K562 (cell line): Measurements from ENCODE around the gene ZNF800. TPM values are rescaled to one million over a fixed set of nuclear protein-coding genes. Genes with fewer than 3 reads are reported as not detected.

Experiments
- ATAC-seq: fragments of 200-7000 bp; cut with Tn5 transposase; 3 replicates; pipeline ENCODE4 v1.9.1; 2020; ENCODE audit warnings: moderate library complexity
- BruUV-seq: library from RNA; stranded (reverse); fragments of 400-500 nt; replicated peaks from 2 replicates; lab custom pipeline; 2021; lab: Mats Ljungman, UMichigan
- CTCF ChIA-PET: fragments of 300-600 bp; formaldehyde crosslinking; extraction: SDS; loops from one replicate; lab custom pipeline; 2021; ENCODE audit warnings: low intra/inter-chr PET ratio; lab: Yijun Ruan, JAX
- POLR2A ChIA-PET: fragments of 300-600, 350-650 bp; sonication (Branson Sonifier 250); formaldehyde crosslinking; extraction: SDS; loops from one replicate; lab custom pipeline; 2021; ENCODE audit warnings: antibody characterized with exemption, inconsistent platforms; lab: Yijun Ruan, JAX
- DNase-seq, 4 experiments: peaks; one replicate each; pipeline versions ENCODE4 v3.0.0 to v3.0.0-alpha.2; 2011 to 2018; ENCODE audit warnings: low spot score in 3 of 4, mixed read lengths in 3 of 4; ENCODE audit errors: extremely low read depth in 1 of 4
- FAIRE-seq: peaks from 2 replicates; lab custom pipeline; 2011; peaks lifted over from hg19 to GRCh38; lab: Jason Lieb, UNC
- H2AFZ ChIP-seq: 2 replicates; pipeline ENCODE4 v1.6.0; 2011; ENCODE audit warnings: low read depth, low read length, control low read depth, inconsistent platforms
- H3K27ac ChIP-seq: fragments of 200-600 bp; 3 replicates; pipeline ENCODE4 v1.8.0; 2011; ENCODE audit warnings: low read depth, mild to moderate bottlenecking, control low read depth, inconsistent platforms, low read length, moderate library complexity, mixed read lengths; ENCODE audit errors: extremely low read depth
- H3K27me3 ChIP-seq, 2 experiments: fragments of 300-600 bp in 1 of 2; 2 replicates in 1 of 2; 3 replicates in 1 of 2; pipeline versions ENCODE4 v1.6.0 to v1.8.0; 2011; ENCODE audit warnings: inconsistent platforms in 2 of 2, low read length in 2 of 2, mild to moderate bottlenecking in 1 of 2, mixed read lengths in 1 of 2, moderate library complexity in 1 of 2; ENCODE audit not compliant: control insufficient read depth in 2 of 2, insufficient read depth in 2 of 2
- H3K36me3 ChIP-seq: fragments of 300-600 bp; 3 replicates; pipeline ENCODE4 v1.8.0; 2011; ENCODE audit warnings: mild to moderate bottlenecking, low read length, inconsistent platforms; ENCODE audit not compliant: control insufficient read depth, insufficient read depth
- H3K4me1 ChIP-seq, 2 experiments: fragments of 200-600 bp in 1 of 2; replicated peaks in 1 of 2; 2 replicates in 1 of 2; 3 replicates in 1 of 2; pipeline versions ENCODE4 v1.5.1 to v1.8.0; 2011; ENCODE audit warnings: inconsistent platforms in 2 of 2, low read length in 2 of 2, mild to moderate bottlenecking in 1 of 2, mixed read lengths in 1 of 2, moderate library complexity in 1 of 2; ENCODE audit not compliant: control insufficient read depth in 2 of 2, insufficient read depth in 2 of 2
- H3K4me2 ChIP-seq: 2 replicates; pipeline ENCODE4 v1.6.1; 2011; ENCODE audit warnings: low read length, control low read depth, inconsistent platforms, mixed read lengths; ENCODE audit not compliant: insufficient read depth
- H3K4me3 ChIP-seq: fragments of 200-600 bp; sonication (generic), shearing (Covaris generic); 2 replicates; pipeline ENCODE4 v1.5.1; 2016; ENCODE audit warnings: control low read depth, inconsistent platforms
- H3K79me2 ChIP-seq: fragments of 200-600 bp; 3 replicates; pipeline ENCODE4 v1.8.0; 2011; ENCODE audit warnings: low read length, inconsistent platforms; ENCODE audit not compliant: control insufficient read depth, insufficient read depth
- H3K9ac ChIP-seq, 2 experiments: 2 replicates each; pipeline versions ENCODE4 v1.6.0 to v1.6.1; 2011; ENCODE audit warnings: low read depth in 2 of 2, low read length in 2 of 2, control low read depth in 1 of 2, inconsistent platforms in 1 of 2, mild to moderate bottlenecking in 1 of 2, mixed read lengths in 1 of 2; ENCODE audit not compliant: insufficient read depth in 1 of 2
- H3K9me1 ChIP-seq: one replicate; pipeline ENCODE4 v1.6.0; 2011; ENCODE audit warnings: inconsistent platforms, mild to moderate bottlenecking, low read length, moderate library complexity; ENCODE audit not compliant: control insufficient read depth, insufficient read depth
- H3K9me3 ChIP-seq: replicated peaks from 2 replicates; pipeline ENCODE4 v1.5.1; 2011; ENCODE audit warnings: low read depth, low read length, inconsistent platforms; ENCODE audit not compliant: control insufficient read depth, insufficient read depth
- H4K20me1 ChIP-seq: replicated peaks from 2 replicates; pipeline ENCODE4 v1.6.1; 2011; ENCODE audit warnings: low read length, inconsistent platforms, mixed read lengths; ENCODE audit not compliant: control insufficient read depth, insufficient read depth
- ARID1B ChIP-seq: fragments of 450-650 bp; IDR thresholded peaks from 2 replicates; pipeline ENCODE4 v1.6.1; 2016; ENCODE audit warnings: antibody characterized with exemption, mild to moderate bottlenecking, inconsistent platforms
- ASH1L ChIP-seq: fragments of 450-650 bp; IDR thresholded peaks from 2 replicates; pipeline ENCODE4 v1.6.1; 2018; ENCODE audit warnings: borderline replicate concordance, mild to moderate bottlenecking, low read depth; ENCODE audit not compliant: partially characterized antibody
- BCL6 ChIP-seq: fragments of 250-450 bp; sonication (Bioruptor Pico); IDR thresholded peaks from 2 replicates; pipeline ENCODE4 v1.4.0; 2020
- HMG20B ChIP-seq: fragments of 250-450 bp; sonication (Bioruptor Pico); IDR thresholded peaks from 2 replicates; pipeline ENCODE4 v1.5.0; 2021; ENCODE audit warnings: mild to moderate bottlenecking
- HNRNPUL1 ChIP-seq: fragments of 200-400 bp; formaldehyde crosslinking; IDR thresholded peaks from 2 replicates; pipeline ENCODE4 v1.6.1; 2017; ENCODE audit warnings: low read length
- LARP7 ChIP-seq: fragments of 450-650 bp; IDR thresholded peaks from 2 replicates; pipeline ENCODE4 v1.6.1; 2016
- MTA2 ChIP-seq: fragments of 450-650 bp; IDR thresholded peaks from 2 replicates; pipeline ENCODE4 v1.6.1; 2016; ENCODE audit warnings: low read depth
- NFATC3 ChIP-seq: fragments of 450-650 bp; IDR thresholded peaks from 2 replicates; pipeline ENCODE4 v1.6.1; 2017; ENCODE audit warnings: mild to moderate bottlenecking
- TRIM24 ChIP-seq, 2 experiments: fragments of 450-650 bp; IDR thresholded peaks; 2 replicates each; pipeline ENCODE4 v1.6.1; 2016
- TSHZ1 ChIP-seq: fragments of 250-450 bp; sonication (Bioruptor Pico); IDR thresholded peaks from 2 replicates; pipeline ENCODE4 v1.4.0; 2020; ENCODE audit warnings: mild to moderate bottlenecking, moderate library complexity
- UBTF ChIP-seq, 2 experiments: IDR thresholded peaks; 2 replicates each; pipeline ENCODE4 v1.6.1; 2012; ENCODE audit warnings: improper control_type of control experiment in 2 of 2, low read depth in 2 of 2, low read length in 2 of 2, borderline replicate concordance in 1 of 2
- ZBTB17 ChIP-seq: fragments of 450-650 bp; formaldehyde crosslinking; IDR thresholded peaks from 2 replicates; pipeline ENCODE4 v1.4.0; 2020; ENCODE audit warnings: mild to moderate bottlenecking
- ZNF589 ChIP-seq: fragments of 200-800 bp; sonication (Bioruptor generic); IDR thresholded peaks from 2 replicates; pipeline ENCODE4 v1.6.1; 2016; ENCODE audit warnings: low read depth, missing genetic modification characterization, missing compliant biosample characterization
- ZNF668 ChIP-seq: fragments of 250-450 bp; sonication (Bioruptor Pico); IDR thresholded peaks from 2 replicates; pipeline ENCODE4 v1.8.0; 2022; ENCODE audit warnings: mild to moderate bottlenecking, inconsistent platforms
- WGBS: fragments of 100-300 bp; shearing (Covaris generic); methylation state at CpG from one replicate; pipeline ENCODE4 v1.1.6; 2016; ENCODE audit warnings: low coverage, mixed read lengths; ENCODE audit not compliant: insufficient coverage; ENCODE audit errors: missing lambda C conversion rate; 5-methylcytosine and 5-hydroxymethylcytosine counted together
- in situ Hi-C: fragments of 300-500 bp; cut with MboI; formaldehyde crosslinking; loops from 4 replicates; pipeline ENCODE4 v1.15.0; 2018; ENCODE audit warnings: inconsistent platforms, mixed read lengths
- intact Hi-C: fragments of 100-400 bp; cut with micrococcal nuclease; formaldehyde crosslinking; loops from 2 replicates; pipeline ENCODE4 v1.14.2; 2022
- polyA plus RNA-seq, 8 experiments: library from polyadenylated mRNA; depleted of rRNA in 4 of 8; stranded (reverse) in 5 of 8; unstranded in 3 of 8; fragments of >200 nt; fragmentation: Nextera tagmentation in 2 of 8; fragmentation: Illumina TruSeq in 1 of 8; extraction: Ambion mirVana in 2 of 8; extraction: Trizol in 1 of 8; gene quantifications; 2 replicates each; pipeline versions ENCODE4 v1.2.1 to v1.2.3, GENCODE V29; 2011 to 2014; ENCODE audit warnings: inconsistent platforms in 1 of 8, missing spikeins in 1 of 8
- total RNA-seq, 7 experiments: library from RNA; depleted of rRNA in 6 of 7; stranded (reverse); fragments of >200 nt in 6 of 7; fragmentation: Illumina TruSeq in 2 of 7; extraction: Trizol in 2 of 7; gene quantifications; 2 replicates each; pipeline versions ENCODE4 v1.2.1 to v1.2.3, GENCODE V29; 2011 to 2021; ENCODE audit warnings: low replicate concordance in 1 of 7

ZNF800 gene
- total and polyA plus RNA-seq, 9 of the 15 experiments (the other 6 are each of a cell fraction or from before 2014, with no cell fraction given): 7.5 to 58.3 (median 33.4) TPM

GRCh38 chr7:127438836-127439235 lies 46.3 kb upstream of the ZNF800 start:
- in situ Hi-C loops: no loop called here
- FAIRE-seq: no peak

GRCh38 chr7:127437837-127438236 lies 45.3 kb upstream of the ZNF800 start:
- Histone ChIP-seq H3K9me3 (no peaks in the 10 kb centered on the region), H4K20me1 (no peaks in the 10 kb centered on the region), H3K4me3 (no peak overlapping the region), H3K79me2 (no peaks in the 10 kb centered on the region), H3K4me2 (no peak overlapping the region), H3K4me1 (no peaks in the 10 kb centered on the region), H3K27ac (no peak overlapping the region), H3K9ac (no peak overlapping the region), H3K9me1 (no peaks in the 10 kb centered on the region), H3K27me3 (no peaks in the 10 kb centered on the region), H3K36me3 (no peaks in the 10 kb centered on the region), H2AFZ (no peak overlapping the region)
- intact Hi-C loops: no loop called here
- ChIA-PET POLR2A (no interaction called here), CTCF (no interaction called here)
- ATAC-seq: no peak
- WGBS: 0% methylated on average over 2 of the region's 2 CpGs
- DNase-seq: no peak
- in situ Hi-C loops: no loop called here
- no peak for FAIRE-seq
- no TSS peak for BruUV-seq
- TF ChIP-seq ARID1B: no peak
- no peak for TF ChIP-seq LARP7
- TF ChIP-seq ASH1L: no peak
- no peak for TF ChIP-seq TSHZ1 (CRISPR knock-in tag)
- no peak for TF ChIP-seq ZBTB17 (CRISPR knock-in tag)
- TF ChIP-seq HNRNPUL1: no peak
- no peak for TF ChIP-seq BCL6
- TF ChIP-seq UBTF (IDR thresholded peaks at IDR 0.05; ENCODE audit: borderline replicate concordance in 1 of 2, low read depth in 2 of 2, low read length in 2 of 2): no peak
- no peak for TF ChIP-seq ZNF668 (CRISPR knock-in tag)
- no peak for TF ChIP-seq ZNF589 (CRISPR knock-in tag)
- TF ChIP-seq NFATC3: no peak

More at GRCh38 chr7:127438836-127439235, 46.3 kb upstream of the ZNF800 start:
- no peaks in the 10 kb centered on the region for H3K27me3 ChIP-seq
- no peak for ATAC-seq
- no peaks in the 10 kb centered on the region for H3K9me1 ChIP-seq
- H3K9ac ChIP-seq: no peak overlapping the region
- DNase-seq: no peak
- H3K27ac ChIP-seq: no peak overlapping the region
- no peaks in the 10 kb centered on the region for H4K20me1 ChIP-seq
- no peaks in the 10 kb centered on the region for H3K9me3 ChIP-seq
- intact Hi-C loops: no loop called here
- H3K4me1 ChIP-seq: no peaks in the 10 kb centered on the region
- H3K79me2 ChIP-seq: no peaks in the 10 kb centered on the region
- TF ChIP-seq TRIM24 (IDR thresholded peaks at IDR 0.05): no peak
- TF ChIP-seq MTA2: no peak
- no peak for TF ChIP-seq HMG20B (CRISPR knock-in tag)
- CTCF ChIA-PET: no interaction called here
- no peaks in the 10 kb centered on the region for H3K36me3 ChIP-seq
- no peak overlapping the region for H3K4me3 ChIP-seq
- WGBS: 0% methylated on average over 2 of the region's 2 CpGs
- H2AFZ ChIP-seq: no peak overlapping the region
- H3K4me2 ChIP-seq: no peak overlapping the region
- POLR2A ChIA-PET: no interaction called here
- no TSS peak for BruUV-seq
